IMR-90 (cell line): ENCODE results near the gene FGF21. TPM values are rescaled to one million over a fixed set of nuclear protein-coding genes. Genes with fewer than 3 reads are reported as not detected.
A peak's percentile ranks its signal among the peaks of the same experiment; 100 is the strongest.

ENCODE experiments used
- ATAC-seq: fragments of 200-7000 bp; cut with Tn5 transposase; 2 replicates; pipeline ENCODE4 v1.9.1; 2020; ENCODE audit warnings: low read depth, mild to moderate bottlenecking, moderate library complexity
- BruUV-seq: library from RNA; stranded (reverse); fragments of 400-500 nt; replicated peaks from 2 replicates; lab custom pipeline; 2021; lab: Mats Ljungman, UMichigan
- CTCF ChIA-PET: fragments of 300-600 bp; formaldehyde crosslinking; extraction: SDS; loops from one replicate; lab custom pipeline; 2021; ENCODE audit warnings: antibody characterized with exemption; lab: Yijun Ruan, JAX
- POLR2A ChIA-PET: fragments of 300-600 bp; sonication (Branson Sonifier 250); formaldehyde crosslinking; loops from one replicate; lab custom pipeline; 2022; ENCODE audit warnings: antibody characterized with exemption; ENCODE audit not compliant: unreplicated experiment; lab: Charles Lee
- DNase-seq: peaks from one replicate; pipeline ENCODE4 v3.0.0; 2013
- H2AFZ ChIP-seq: replicated peaks from 2 replicates; pipeline ENCODE3; 2013; ENCODE audit warnings: low read length, mild to moderate bottlenecking; ENCODE audit not compliant: poor library complexity
- H2AK5ac ChIP-seq: 2 replicates; pipeline ENCODE4 v1.6.1; 2013; ENCODE audit warnings: low read depth, low read length, inconsistent platforms
- H2AK9ac ChIP-seq: replicated peaks from 2 replicates; pipeline ENCODE3; 2013; ENCODE audit warnings: mild to moderate bottlenecking, low read depth, low read length, moderate library complexity; ENCODE audit not compliant: poor library complexity
- H2BK120ac ChIP-seq: 2 replicates; pipeline ENCODE4 v1.6.1; 2013; ENCODE audit warnings: low read depth, low read length, inconsistent platforms
- H2BK15ac ChIP-seq: 3 replicates; pipeline ENCODE4 v1.6.1; 2013; ENCODE audit warnings: low read depth, low read length, inconsistent platforms
- H2BK20ac ChIP-seq: 2 replicates; pipeline ENCODE4 v1.6.1; 2013; ENCODE audit warnings: low read depth, mild to moderate bottlenecking, inconsistent platforms, low read length, moderate library complexity
- H2BK5ac ChIP-seq: 2 replicates; pipeline ENCODE4 v1.6.1; 2013; ENCODE audit warnings: mild to moderate bottlenecking, low read depth, low read length, inconsistent platforms; ENCODE audit not compliant: poor library complexity, severe bottlenecking
- H3K14ac ChIP-seq: replicated peaks from 2 replicates; pipeline ENCODE4 v1.6.1; 2013; ENCODE audit warnings: low read depth, low read length, inconsistent platforms
- H3K18ac ChIP-seq: 2 replicates; pipeline ENCODE4 v1.6.1; 2013; ENCODE audit warnings: low read depth, low read length, control low read depth
- H3K23ac ChIP-seq: 2 replicates; pipeline ENCODE4 v1.6.1; 2013; ENCODE audit warnings: low read depth, low read length, inconsistent platforms
- H3K27ac ChIP-seq: 2 replicates; pipeline ENCODE4 v1.5.1; 2013; ENCODE audit warnings: mild to moderate bottlenecking, control low read depth, low read length; ENCODE audit not compliant: insufficient read depth
- H3K27me3 ChIP-seq: 2 replicates; pipeline ENCODE4 v1.6.1; 2013; ENCODE audit warnings: low read length; ENCODE audit not compliant: control insufficient read depth, insufficient read depth
- H3K36me3 ChIP-seq: 2 replicates; pipeline ENCODE4 v1.6.1; 2013; ENCODE audit warnings: low read length, mixed read lengths; ENCODE audit not compliant: control insufficient read depth, insufficient read depth
- H3K4ac ChIP-seq: 2 replicates; pipeline ENCODE4 v1.6.1; 2013; ENCODE audit warnings: low read depth, low read length, inconsistent platforms
- H3K4me1 ChIP-seq: 2 replicates; pipeline ENCODE4 v1.6.1; 2013; ENCODE audit warnings: low read length, mixed read lengths; ENCODE audit not compliant: control insufficient read depth, insufficient read depth
- H3K4me2 ChIP-seq: 2 replicates; pipeline ENCODE4 v1.6.1; 2013; ENCODE audit warnings: low read depth, mild to moderate bottlenecking, control low read depth, low read length, moderate library complexity
- H3K4me3 ChIP-seq: 2 replicates; pipeline ENCODE4 v1.5.1; 2013; ENCODE audit warnings: low read depth, mild to moderate bottlenecking, control low read depth, low read length, moderate library complexity; ENCODE audit not compliant: insufficient read depth
- H3K56ac ChIP-seq: 2 replicates; pipeline ENCODE4 v1.6.1; 2013; ENCODE audit warnings: low read length, inconsistent platforms; ENCODE audit not compliant: insufficient read depth; ENCODE audit errors: extremely low read depth
- H3K79me1 ChIP-seq, 2 experiments: 2 replicates each; pipeline ENCODE4 v1.6.1; 2013; ENCODE audit warnings: low read length in 2 of 2, inconsistent platforms in 1 of 2, low read depth in 1 of 2
- H3K9ac ChIP-seq: 2 replicates; pipeline ENCODE4 v1.6.1; 2013; ENCODE audit warnings: low read depth, low read length, control low read depth
- H3K9me1 ChIP-seq: 2 replicates; pipeline ENCODE4 v1.6.1; 2013; ENCODE audit warnings: low read length, inconsistent platforms; ENCODE audit not compliant: insufficient read depth
- H3K9me3 ChIP-seq: 2 replicates; pipeline ENCODE4 v1.6.1; 2013; ENCODE audit warnings: low read length; ENCODE audit not compliant: control insufficient read depth, insufficient read depth
- H4K20me1 ChIP-seq: 2 replicates; pipeline ENCODE4 v1.6.1; 2013; ENCODE audit warnings: low read length, inconsistent platforms; ENCODE audit not compliant: insufficient read depth
- H4K5ac ChIP-seq: 2 replicates; pipeline ENCODE4 v1.6.1; 2013; ENCODE audit warnings: mild to moderate bottlenecking, low read depth, low read length, control low read depth
- H4K8ac ChIP-seq, 2 experiments: 2 replicates each; pipeline ENCODE4 v1.6.1; 2013; ENCODE audit warnings: low read depth in 2 of 2, low read length in 2 of 2, control low read depth in 1 of 2, inconsistent platforms in 1 of 2
- H4K91ac ChIP-seq: 2 replicates; pipeline ENCODE4 v1.6.1; 2013; ENCODE audit warnings: low read depth, low read length, inconsistent platforms; ENCODE audit not compliant: insufficient read depth
- MAFK ChIP-seq: IDR thresholded peaks from 2 replicates; pipeline ENCODE4 v1.6.1; 2012; ENCODE audit warnings: low read depth, low read length, improper control_type of control experiment
- WGBS, 2 experiments: methylation state at CpG; one replicate each; pipeline versions ENCODE4 v1.1.5 to v1.1.7; 2013; ENCODE audit warnings: missing lambda C conversion rate in 2 of 2; ENCODE audit not compliant: insufficient read length in 1 of 2; ENCODE audit errors: extremely low coverage in 2 of 2; 5-methylcytosine and 5-hydroxymethylcytosine counted together
- dilution Hi-C: fragments of 300-500 bp; cut with HindIII; formaldehyde crosslinking; loops from one replicate; pipeline ENCODE4 v1.14.3; 2018; ENCODE audit warnings: low sequenced_read_pairs; ENCODE audit not compliant: unreplicated experiment
- in situ Hi-C: fragments of 300-500 bp; cut with MboI; formaldehyde crosslinking; loops from 3 replicates; pipeline ENCODE4 v1.14.3; 2019; ENCODE audit warnings: low sequenced_read_pairs, inconsistent platforms, mixed read lengths
- intact Hi-C: fragments of 100-400 bp; cut with micrococcal nuclease; formaldehyde crosslinking; loops from 2 replicates; pipeline ENCODE4 v1.10.0; 2022
- polyA plus RNA-seq, 3 experiments: library from polyadenylated mRNA; depleted of rRNA; stranded (reverse); fragments of >200 nt; gene quantifications; 2 replicates each; pipeline ENCODE4 v1.2.3, GENCODE V29; 2012; ENCODE audit warnings: low replicate concordance in 1 of 3
- total RNA-seq: library from RNA; depleted of rRNA; stranded (reverse); fragments of >200 nt; gene quantifications from 2 replicates; pipeline ENCODE4 v1.2.3, GENCODE V29; 2012
- TF ChIP-seq, protein P1 (sequence below): fragments of 150-350 bp; IDR thresholded peaks from 2 replicates; pipeline ENCODE4 v1.6.1; 2016; ENCODE audit warnings: low read depth, mild to moderate bottlenecking, low read length, moderate library complexity, borderline replicate concordance

FGF21 gene
- total and polyA plus RNA-seq, 2 of the 4 experiments (the other 2 are of a cell fraction), result not detected

GRCh38 chr19:48724796-48725753 is 30.2 kb upstream of the FGF21 start:
- peak overlapping the region; percentile 97 for H3K14ac ChIP-seq
- H4K91ac ChIP-seq, result peak overlapping the region; percentile 89
- peak overlapping the region; percentile 91 to 100 for H4K8ac ChIP-seq
- no peaks in the 10 kb centered on the region for H4K20me1 ChIP-seq
- peak overlapping the region; percentile 80; the same call in 1 of the 2 replicates for H3K18ac ChIP-seq
- peak overlapping the region; percentile 98 for H3K4ac ChIP-seq
- peak overlapping the region; percentile 75 for H2BK20ac ChIP-seq
- ATAC-seq (peak; percentile 28), DNase-seq (peak; percentile 93)
- H3K9me3 ChIP-seq, result no peaks in the 10 kb centered on the region
- H3K4me2 ChIP-seq, result no peak overlapping the region; the same call in 1 of the 2 replicates
- H3K4me3 ChIP-seq, result no peak overlapping the region
- POLR2A ChIA-PET, result interaction anchor here (0.6 kb wide), 2 partner anchors 9 to 279 kb away, joined by 3 to 4 read pairs; no protein-coding TSS in a partner anchor
- TF ChIP-seq, protein P1, sequence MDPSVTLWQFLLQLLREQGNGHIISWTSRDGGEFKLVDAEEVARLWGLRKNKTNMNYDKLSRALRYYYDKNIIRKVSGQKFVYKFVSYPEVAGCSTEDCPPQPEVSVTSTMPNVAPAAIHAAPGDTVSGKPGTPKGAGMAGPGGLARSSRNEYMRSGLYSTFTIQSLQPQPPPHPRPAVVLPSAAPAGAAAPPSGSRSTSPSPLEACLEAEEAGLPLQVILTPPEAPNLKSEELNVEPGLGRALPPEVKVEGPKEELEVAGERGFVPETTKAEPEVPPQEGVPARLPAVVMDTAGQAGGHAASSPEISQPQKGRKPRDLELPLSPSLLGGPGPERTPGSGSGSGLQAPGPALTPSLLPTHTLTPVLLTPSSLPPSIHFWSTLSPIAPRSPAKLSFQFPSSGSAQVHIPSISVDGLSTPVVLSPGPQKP, result no peak
- TF ChIP-seq MAFK, result peak; percentile 69
- H3K9me1 ChIP-seq, result peaks cover 5% of the 10 kb centered on the region
- peak overlapping the region; percentile 96 for H4K5ac ChIP-seq
- H3K23ac ChIP-seq, result peak overlapping the region; percentile 90; the same call in 1 of the 2 replicates
- peak overlapping the region; percentile 82; the same call in 2 of the 3 replicates for H2BK15ac ChIP-seq
- dilution Hi-C loops (no loop called here), in situ Hi-C loops (no loop called here), intact Hi-C loops (no loop called here)
- no peaks in the 10 kb centered on the region for H3K36me3 ChIP-seq
- H3K9ac ChIP-seq, result peak overlapping the region; percentile 7; the same call in 1 of the 2 replicates
- H2AK9ac ChIP-seq, result peak overlapping the region; percentile 86
- H2AFZ ChIP-seq, result peak overlapping the region; percentile 93
- H3K79me1 ChIP-seq, result no peaks in the 10 kb centered on the region
- H3K27me3 ChIP-seq, result no peaks in the 10 kb centered on the region; the same call in 1 of the 2 replicates
- CTCF ChIA-PET, result no interaction called here
- peak overlapping the region; percentile 1 for H3K56ac ChIP-seq
- H2BK120ac ChIP-seq, result peak overlapping the region; percentile 82
- H2BK5ac ChIP-seq, result peak overlapping the region; percentile 95
- H3K4me1 ChIP-seq, result peaks cover 4% of the 10 kb centered on the region; the same call in 1 of the 2 replicates
- peak overlapping the region; percentile 95 for H2AK5ac ChIP-seq
- WGBS, 2 experiments, result 17% methylated on average over 2 of the region's 11 CpGs; no CpG with 5 or more reads in 1 of the 2 experiments
- no TSS peak for BruUV-seq
- peak overlapping the region; percentile 44 for H3K27ac ChIP-seq
